Measurements from ENCODE around the gene AUNIP.

- no peak for TF ChIP-seq EZH2 (IDR thresholded peaks at IDR 0.05; ENCODE audit: low read length, missing control alignments)
- no peak for TF ChIP-seq CTCF (conservative IDR thresholded peaks at IDR 0.05 in 1 of 2, IDR thresholded peaks at IDR 0.05 in 1 of 2; ENCODE audit: low read depth in 1 of 2, low read length in 2 of 2)
Observed at GRCh38 chr1:25843483-25843882, 15.8 kb downstream of the AUNIP start.
